HG03045 (cell line): ENCODE results near the gene UNC80.

Experiments
- ATAC-seq: cut with Tn5 transposase; IDR thresholded peaks from one replicate; pipeline ENCODE4 v1.9.1; 2021; ENCODE audit warnings: mild to moderate bottlenecking, moderate library complexity; ENCODE audit not compliant: unreplicated experiment

UNC80 gene

DNA sequence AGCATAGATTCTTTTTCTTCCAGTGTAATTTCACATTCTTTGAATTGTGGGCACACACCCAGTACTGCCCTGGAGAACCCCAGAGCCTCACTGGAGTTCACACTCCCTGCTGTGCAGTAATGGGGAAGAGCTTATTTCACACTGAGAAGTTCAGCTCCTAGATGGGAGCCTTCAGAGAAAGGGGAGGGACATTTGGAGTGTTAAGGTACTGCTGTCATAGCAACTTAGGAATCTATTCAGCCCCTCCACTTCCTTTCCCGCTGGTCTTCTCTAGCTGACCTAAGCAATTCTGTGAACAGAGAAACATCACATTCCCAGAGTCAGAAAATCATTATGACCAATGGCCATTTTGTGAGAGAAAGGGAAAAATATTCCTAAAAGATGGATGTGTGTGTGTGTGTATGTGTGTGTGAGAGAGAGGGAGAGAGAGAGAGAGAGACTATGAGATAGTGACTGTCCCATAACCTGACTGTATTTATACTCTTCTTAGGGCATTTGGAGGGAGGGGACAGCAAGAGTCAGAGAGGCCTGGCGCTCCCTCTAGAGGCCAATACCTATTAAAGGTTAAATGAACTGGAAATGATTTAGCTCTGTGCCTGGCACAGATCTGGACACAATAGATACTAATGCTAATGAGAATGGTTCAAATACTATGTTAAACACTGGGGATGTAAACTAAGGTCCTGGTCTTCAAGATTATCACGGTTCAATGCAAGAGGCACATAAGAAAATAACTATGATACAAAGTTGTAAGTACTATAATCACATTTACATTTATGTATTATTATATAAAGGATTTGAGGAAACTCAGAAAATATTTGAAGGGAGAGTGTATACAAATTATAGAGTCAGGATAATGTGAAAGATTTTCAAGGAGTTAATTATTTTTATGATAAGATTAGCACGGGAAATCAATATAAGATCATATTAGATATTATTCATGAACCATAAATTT, 189.3 kb downstream of the UNC80 start:
- ATAC-seq: peak; percentile 88

GRCh38 chr2:209965723-209966122, 194.1 kb downstream of the UNC80 start:
- ATAC-seq: no peak

DNA sequence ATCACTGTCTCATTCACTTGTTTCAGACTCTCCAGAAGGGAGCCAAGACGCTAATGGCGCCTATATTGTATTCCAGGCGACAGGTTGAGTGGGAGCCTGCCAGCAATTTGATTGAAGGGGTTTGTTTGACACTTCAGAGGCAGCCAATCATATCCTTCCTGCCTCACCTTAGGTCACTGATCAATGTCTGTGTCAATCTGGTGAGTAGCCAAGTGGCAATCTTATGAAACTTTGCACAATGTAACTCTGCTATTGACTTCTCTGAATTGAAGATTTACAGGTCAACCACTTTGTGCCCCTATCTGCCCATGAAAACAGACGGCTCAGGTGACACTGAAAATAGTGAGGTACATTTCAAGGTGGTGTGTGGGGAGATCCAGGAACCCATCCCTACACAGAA, 198.1 kb downstream of the UNC80 start:
- no peak for ATAC-seq

GRCh38 chr2:209970271-209970670, 198.6 kb downstream of the UNC80 start:
- ATAC-seq: no peak

DNA sequence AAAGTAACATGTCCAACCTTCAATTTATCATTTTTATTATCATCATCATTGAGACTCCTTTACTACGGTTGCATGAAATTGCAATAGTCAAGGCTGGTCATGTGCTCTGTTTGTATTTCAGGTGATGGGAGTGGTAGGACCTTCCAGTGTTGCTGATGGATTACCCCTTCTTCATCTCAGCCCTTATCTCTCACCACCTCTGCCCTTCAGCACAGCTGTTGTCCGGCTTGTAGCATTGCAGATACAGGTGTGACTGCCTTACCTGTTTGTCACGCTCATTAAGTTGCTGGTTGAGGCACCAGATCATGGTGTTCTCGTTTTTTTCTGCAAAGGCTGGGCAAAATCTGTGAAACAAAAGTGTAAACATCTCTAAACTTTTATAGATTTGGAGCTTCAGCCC, 199.1 kb downstream of the UNC80 start:
- ATAC-seq: no peak

DNA sequence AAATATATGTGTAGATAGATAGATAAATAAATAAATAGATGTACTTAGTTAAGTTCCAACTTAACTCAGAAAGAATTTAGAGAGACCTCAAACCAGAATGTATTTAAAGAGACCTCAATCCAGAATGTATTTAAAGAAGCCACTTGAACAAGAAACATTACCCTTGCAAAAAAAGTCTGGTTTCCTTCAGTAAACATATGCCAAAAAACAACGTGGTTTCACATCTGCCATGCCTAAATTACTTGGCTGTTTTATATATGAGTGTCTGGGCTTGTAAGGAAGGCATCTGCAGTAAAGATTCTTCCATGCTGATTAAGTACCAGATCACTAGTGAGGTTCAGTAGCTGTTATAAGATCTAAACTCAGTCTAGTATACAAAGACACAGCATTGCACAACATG, 201.7 kb downstream of the UNC80 start:
- ATAC-seq: no peak

DNA sequence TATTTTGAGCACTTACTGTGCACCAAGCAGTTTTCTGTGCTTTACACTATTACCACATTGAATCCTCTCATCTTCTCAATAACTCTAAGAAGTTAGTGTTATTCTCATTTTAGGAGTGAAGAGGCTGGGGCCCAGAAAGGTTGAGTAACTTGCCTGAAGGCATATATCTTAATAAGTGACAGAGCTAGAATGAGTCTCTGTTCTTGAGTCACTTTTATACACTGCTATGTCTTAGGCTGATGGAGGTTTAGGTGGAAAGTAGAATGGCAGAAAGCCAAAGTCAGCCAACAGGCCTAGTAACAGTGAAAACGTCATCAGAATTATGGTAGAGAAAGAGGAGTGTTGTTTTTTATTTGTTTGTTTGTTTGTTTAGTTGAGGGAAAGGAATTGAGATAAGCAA, 202.9 kb downstream of the UNC80 start:
- no peak for ATAC-seq

DNA sequence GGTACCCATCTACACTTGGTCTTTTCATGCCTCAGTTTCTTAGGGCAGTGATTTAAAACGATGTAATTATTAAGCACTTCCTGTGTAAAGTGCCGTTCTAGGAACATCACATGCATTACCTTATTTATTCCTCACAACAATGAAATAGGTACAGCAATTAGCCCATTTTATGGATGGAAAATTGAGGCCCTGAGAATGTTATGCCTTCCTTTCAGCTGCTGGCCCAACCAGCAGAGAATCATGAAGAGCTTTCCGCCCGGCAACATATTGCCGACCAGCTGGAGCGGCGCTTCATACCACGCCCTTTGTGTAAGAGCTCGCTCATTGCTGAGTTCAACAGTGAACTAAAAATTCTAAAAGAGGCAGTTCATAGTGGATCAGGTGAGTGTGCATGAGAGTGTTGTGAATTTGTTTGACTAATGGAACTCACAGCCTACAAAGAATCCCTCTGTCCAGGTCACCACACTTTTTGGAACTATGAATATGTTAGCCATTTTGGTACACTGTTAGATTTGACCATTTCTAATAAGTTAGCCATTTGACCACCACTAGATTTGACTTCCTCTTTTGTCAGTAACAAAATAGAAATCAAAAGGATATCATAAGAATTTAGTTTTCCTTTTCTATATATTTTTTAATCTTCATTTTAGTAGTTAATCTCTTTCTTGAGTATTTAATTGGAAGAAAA, 205.2 kb downstream of the UNC80 start:
- no peak for ATAC-seq

GRCh38 chr2:209977386-209978239, 206.0 kb downstream of the UNC80 start:
- ATAC-seq: no peak

DNA sequence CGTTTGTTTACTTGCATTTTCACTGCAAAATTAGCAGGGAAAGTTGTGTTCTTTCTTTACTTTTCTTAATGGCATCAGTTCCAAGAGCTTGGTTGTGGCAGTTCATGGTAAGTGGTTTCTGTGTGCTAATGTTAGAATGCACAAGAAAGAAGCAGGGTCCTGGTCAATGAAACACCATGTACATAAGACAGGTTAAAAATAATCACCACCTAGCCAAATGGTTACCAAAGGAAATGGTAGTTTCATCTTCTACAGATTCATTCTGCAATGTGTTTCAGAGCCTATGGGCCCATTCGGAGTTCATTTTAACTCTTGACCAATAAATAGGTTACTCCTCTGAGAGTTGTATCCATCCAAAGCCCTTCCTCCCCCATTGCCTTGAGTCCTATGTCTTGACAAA, 212.7 kb downstream of the UNC80 start:
- no peak for ATAC-seq

DNA sequence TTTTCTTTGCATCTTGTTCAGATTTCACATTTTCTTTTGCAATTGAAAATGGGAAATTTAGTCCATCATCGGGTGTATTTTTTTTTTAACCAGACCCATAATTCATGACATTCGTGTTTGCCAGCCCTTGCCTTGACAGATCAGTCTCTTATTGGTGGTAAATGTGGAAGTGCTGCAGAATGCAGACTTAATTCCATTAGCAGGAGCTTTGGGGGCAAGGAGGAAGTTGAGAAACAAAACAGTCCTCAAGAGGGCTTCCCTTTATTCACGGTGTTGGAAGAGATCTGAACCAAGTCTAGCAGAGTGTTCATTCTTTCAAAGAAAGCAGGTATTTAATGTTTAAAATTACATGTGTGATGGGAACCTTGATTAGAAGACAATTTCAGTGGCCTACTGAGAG, 214.2 kb downstream of the UNC80 start:
- no peak for ATAC-seq

DNA sequence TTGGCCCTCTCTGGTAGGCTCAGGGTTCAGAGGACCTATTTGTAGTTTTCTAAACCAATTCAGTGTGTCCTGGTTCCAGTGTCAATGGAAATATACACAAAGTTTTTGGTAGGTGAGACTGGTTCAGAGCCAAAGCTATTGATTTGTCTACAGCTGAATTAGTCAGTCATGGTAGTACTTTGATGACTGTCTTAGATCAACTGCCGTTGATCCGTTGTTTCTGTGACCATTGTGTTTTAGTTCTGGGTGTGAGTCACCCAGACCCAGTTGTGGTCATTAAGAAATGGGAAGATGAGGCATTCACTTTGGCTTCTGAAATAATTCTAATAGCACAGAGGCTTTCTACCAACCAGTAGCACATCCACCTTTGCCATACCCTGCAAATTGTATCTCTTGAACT, 214.8 kb downstream of the UNC80 start:
- ATAC-seq: no peak

GRCh38 chr2:209988010-209988409, 216.4 kb downstream of the UNC80 start:
- ATAC-seq: no peak

GRCh38 chr2:209990838-209991237, 219.2 kb downstream of the UNC80 start:
- ATAC-seq: no peak

DNA sequence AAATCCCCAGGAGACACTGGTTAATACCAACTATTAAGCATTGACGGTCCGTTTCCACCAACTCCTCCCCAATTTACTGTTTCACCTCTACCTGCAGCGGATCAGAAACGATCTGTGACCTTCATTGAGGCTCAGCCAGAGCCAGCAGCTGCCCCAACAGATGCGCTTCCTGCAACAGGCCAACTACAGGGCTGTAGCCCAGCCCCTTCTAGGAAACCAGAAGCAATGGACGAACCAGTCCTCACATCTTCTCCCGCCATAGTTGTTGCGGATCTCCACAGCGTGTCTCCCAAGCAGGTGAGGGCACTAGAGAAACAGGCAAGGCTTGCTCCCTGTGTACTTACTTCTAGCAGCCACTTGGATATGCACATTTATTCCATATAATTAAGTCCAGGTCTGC, 222.3 kb downstream of the UNC80 start:
- ATAC-seq: no peak

GRCh38 chr2:209998596-209998995, 227.0 kb downstream of the UNC80 start:
- ATAC-seq: no peak

- ATAC-seq: no peak
Measured at GRCh38 chr2:210000464-210001324, 229.1 kb downstream of the UNC80 start.

DNA sequence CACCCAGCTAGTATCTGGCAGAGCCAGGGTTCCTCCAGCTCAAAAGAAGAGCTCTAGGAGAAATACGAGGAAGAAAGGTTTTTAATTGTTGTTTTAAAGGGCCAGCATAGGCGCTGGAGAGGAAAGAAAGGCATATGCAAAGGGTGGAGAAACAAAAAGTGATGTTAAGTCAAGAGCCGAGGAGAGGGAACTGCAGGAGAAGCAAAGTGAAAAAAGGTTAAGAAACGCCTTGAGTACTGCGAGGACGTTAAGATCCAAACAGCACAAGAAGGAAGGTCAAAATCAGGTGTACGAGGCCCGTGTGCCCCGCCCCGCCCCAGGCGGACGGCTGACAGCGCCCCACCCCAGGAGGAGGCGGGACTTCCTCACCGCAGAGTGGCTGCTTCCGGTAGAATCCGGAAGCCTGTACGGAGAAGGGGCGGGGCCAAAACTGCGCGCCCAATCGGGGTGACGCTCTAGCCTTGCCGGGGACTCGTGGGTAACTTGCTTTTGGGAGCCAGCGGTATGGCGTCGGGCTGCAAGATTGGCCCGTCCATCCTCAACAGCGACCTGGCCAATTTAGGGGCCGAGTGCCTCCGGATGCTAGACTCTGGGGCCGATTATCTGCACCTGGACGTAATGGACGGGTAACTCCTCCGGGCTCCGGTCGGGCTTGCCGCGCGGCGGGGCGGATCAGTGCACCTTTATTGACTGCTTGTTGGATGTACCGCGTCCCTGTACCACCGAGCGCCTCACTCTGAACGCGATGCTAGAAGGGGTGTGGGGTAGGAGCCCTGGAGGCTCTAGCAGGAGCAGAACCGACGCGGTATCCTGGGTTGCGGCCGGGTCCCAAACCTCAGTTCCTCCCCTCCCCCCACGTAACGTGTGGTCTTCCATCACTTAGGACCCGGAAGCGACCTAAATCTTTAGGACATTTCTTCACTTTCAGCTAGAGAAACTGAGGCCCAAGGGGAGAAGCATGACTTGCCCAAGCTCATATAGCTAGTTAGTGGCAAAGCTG, 230.8 kb downstream of the UNC80 start, which contains the start of gene RPE:
RPE (plus strand) TSS at position 481 of the 1,000 bp plus-strand sequence; CDS start at position 505, 24 bp downstream.
- peak; percentile 100 for ATAC-seq

- no peak for ATAC-seq
Measured at GRCh38 chr2:210003359-210003758, 231.7 kb downstream of the UNC80 start.
